ENCODE measurements around the gene PALD1.
"Not testable (repeated sequence)": the region's sequence is repeated elsewhere in the genome, so short reads cannot be mapped to it uniquely, and the experiment has no call there.

Gene PALD1

GRCh38 chr10:70592746-70593512 lies 114.4 kb downstream of the PALD1 start:
- DNase-seq = no peak

- DNase-seq = no peak
These were observed 114.9 kb downstream of the PALD1 start for GRCh38 chr10:70593513-70593890.

GRCh38 chr10:70594161-70594560 lies 115.6 kb downstream of the PALD1 start:
- DNase-seq = no peak

GRCh38 chr10:70595566-70596016 lies 117.0 kb downstream of the PALD1 start:
- no peak for DNase-seq

- DNase-seq = no peak
These were observed 117.7 kb downstream of the PALD1 start for GRCh38 chr10:70596110-70596798.

GRCh38 chr10:70596860-70597809 lies 118.6 kb downstream of the PALD1 start:
- DNase-seq = peak; percentile 84

GRCh38 chr10:70597856-70598815 lies 119.6 kb downstream of the PALD1 start:
- DNase-seq = no peak

- DNase-seq = no peak
These were observed 120.3 kb downstream of the PALD1 start for GRCh38 chr10:70598857-70599295.

- DNase-seq = no peak
These were observed 120.8 kb downstream of the PALD1 start for GRCh38 chr10:70599319-70599718.

- DNase-seq = no peak
These were observed 121.2 kb downstream of the PALD1 start for GRCh38 chr10:70599791-70600190.

- peak; percentile 59 for DNase-seq
These were observed 122.2 kb downstream of the PALD1 start for GRCh38 chr10:70600512-70601395.

- no peak for DNase-seq
These were observed 123.2 kb downstream of the PALD1 start for GRCh38 chr10:70601746-70602145.

GRCh38 chr10:70602665-70603448 lies 124.3 kb downstream of the PALD1 start, which contains the start of gene PRF1:
Gene PRF1 (minus strand): TSS chr10:70602741. CDS start chr10:70600902, 1,839 bp downstream.
- DNase-seq = no peak

GRCh38 chr10:70603449-70603801 lies 124.9 kb downstream of the PALD1 start:
- no peak for DNase-seq

- no peak for DNase-seq
These were observed 125.5 kb downstream of the PALD1 start for GRCh38 chr10:70604106-70604505.

GRCh38 chr10:70605161-70605560 lies 126.6 kb downstream of the PALD1 start:
- no peak for DNase-seq

- no peak for DNase-seq
These were observed 129.4 kb downstream of the PALD1 start for GRCh38 chr10:70607936-70608335.

- no peak for DNase-seq
These were observed 135.4 kb downstream of the PALD1 start for GRCh38 chr10:70613941-70614340.

- DNase-seq = not testable (repeated sequence)
These were observed 135.8 kb downstream of the PALD1 start for GRCh38 chr10:70614364-70614763.

- no peak for DNase-seq
These were observed 136.6 kb downstream of the PALD1 start for GRCh38 chr10:70615211-70615610.
